Ishikawa (cell line): ENCODE results near the gene MAP1LC3B2.

Experiments
- CEBPB ChIP-seq: IDR thresholded peaks from 2 replicates; pipeline ENCODE4 v1.6.1; 2012
- CREB1 ChIP-seq: IDR thresholded peaks from 2 replicates; pipeline ENCODE4 v1.6.1; 2012; ENCODE audit warnings: low read depth
- EGR1 ChIP-seq: IDR thresholded peaks from 2 replicates; pipeline ENCODE4 v1.6.1; 2012
- EP300 ChIP-seq: IDR thresholded peaks from 2 replicates; pipeline ENCODE4 v1.6.1; 2012; ENCODE audit warnings: borderline replicate concordance
- FOXM1 ChIP-seq: IDR thresholded peaks from 2 replicates; pipeline ENCODE4 v1.6.1; 2012; ENCODE audit warnings: low read depth, borderline replicate concordance
- NFIC ChIP-seq: IDR thresholded peaks from 2 replicates; pipeline ENCODE4 v1.6.1; 2012
- RAD21 ChIP-seq: IDR thresholded peaks from 2 replicates; pipeline ENCODE4 v1.6.1; 2012; ENCODE audit warnings: low read depth
- TAF1 ChIP-seq: IDR thresholded peaks from 2 replicates; pipeline ENCODE4 v1.6.1; 2012; ENCODE audit warnings: low read depth, mild to moderate bottlenecking
- TEAD4 ChIP-seq: IDR thresholded peaks from 2 replicates; pipeline ENCODE4 v1.6.1; 2012
- YY1 ChIP-seq: IDR thresholded peaks from 2 replicates; pipeline ENCODE4 v1.6.1; 2012; ENCODE audit warnings: low read depth
- ZBTB7A ChIP-seq: IDR thresholded peaks from 2 replicates; pipeline ENCODE4 v1.6.1; 2012; ENCODE audit warnings: low read depth
- TF ChIP-seq, protein P1 (sequence below): IDR thresholded peaks from 2 replicates; pipeline ENCODE4 v1.6.1; 2012; ENCODE audit warnings: low read depth, mild to moderate bottlenecking
- TF ChIP-seq, protein P2 (sequence below): IDR thresholded peaks from 2 replicates; pipeline ENCODE4 v1.6.1; 2012
- TF ChIP-seq, protein P3 (sequence below): IDR thresholded peaks from 2 replicates; pipeline ENCODE4 v1.6.1; 2012

DNA sequence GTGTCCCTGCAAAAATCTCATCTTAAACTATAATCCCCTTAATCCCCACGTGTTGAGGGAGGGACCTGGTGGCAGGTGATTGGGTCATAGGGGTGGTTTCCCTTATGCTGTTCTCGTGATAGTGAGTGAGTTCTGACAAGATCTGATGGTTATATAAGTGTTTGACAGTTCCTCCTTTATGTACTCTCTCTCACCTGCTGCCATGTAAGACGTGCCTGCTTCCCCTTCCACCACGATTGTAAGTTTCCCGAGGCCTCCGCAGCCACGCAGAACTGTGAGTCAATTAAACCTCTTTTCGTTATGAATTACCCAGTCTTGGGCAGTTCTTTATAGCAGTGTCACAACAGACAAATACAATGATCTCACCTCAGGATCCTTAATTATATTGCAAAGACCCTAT lies 45.2 kb upstream of the MAP1LC3B2 start:
- TF ChIP-seq RAD21 (no peak), YY1 (no peak), EGR1 (no peak), TAF1 (no peak), EP300 (no peak), TEAD4 (no peak), CREB1 (no peak), NFIC (no peak), ZBTB7A (no peak), CEBPB (no peak), FOXM1 (no peak)
- TF ChIP-seq, protein P1, sequence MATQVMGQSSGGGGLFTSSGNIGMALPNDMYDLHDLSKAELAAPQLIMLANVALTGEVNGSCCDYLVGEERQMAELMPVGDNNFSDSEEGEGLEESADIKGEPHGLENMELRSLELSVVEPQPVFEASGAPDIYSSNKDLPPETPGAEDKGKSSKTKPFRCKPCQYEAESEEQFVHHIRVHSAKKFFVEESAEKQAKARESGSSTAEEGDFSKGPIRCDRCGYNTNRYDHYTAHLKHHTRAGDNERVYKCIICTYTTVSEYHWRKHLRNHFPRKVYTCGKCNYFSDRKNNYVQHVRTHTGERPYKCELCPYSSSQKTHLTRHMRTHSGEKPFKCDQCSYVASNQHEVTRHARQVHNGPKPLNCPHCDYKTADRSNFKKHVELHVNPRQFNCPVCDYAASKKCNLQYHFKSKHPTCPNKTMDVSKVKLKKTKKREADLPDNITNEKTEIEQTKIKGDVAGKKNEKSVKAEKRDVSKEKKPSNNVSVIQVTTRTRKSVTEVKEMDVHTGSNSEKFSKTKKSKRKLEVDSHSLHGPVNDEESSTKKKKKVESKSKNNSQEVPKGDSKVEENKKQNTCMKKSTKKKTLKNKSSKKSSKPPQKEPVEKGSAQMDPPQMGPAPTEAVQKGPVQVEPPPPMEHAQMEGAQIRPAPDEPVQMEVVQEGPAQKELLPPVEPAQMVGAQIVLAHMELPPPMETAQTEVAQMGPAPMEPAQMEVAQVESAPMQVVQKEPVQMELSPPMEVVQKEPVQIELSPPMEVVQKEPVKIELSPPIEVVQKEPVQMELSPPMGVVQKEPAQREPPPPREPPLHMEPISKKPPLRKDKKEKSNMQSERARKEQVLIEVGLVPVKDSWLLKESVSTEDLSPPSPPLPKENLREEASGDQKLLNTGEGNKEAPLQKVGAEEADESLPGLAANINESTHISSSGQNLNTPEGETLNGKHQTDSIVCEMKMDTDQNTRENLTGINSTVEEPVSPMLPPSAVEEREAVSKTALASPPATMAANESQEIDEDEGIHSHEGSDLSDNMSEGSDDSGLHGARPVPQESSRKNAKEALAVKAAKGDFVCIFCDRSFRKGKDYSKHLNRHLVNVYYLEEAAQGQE: no peak
- TF ChIP-seq, protein P2, sequence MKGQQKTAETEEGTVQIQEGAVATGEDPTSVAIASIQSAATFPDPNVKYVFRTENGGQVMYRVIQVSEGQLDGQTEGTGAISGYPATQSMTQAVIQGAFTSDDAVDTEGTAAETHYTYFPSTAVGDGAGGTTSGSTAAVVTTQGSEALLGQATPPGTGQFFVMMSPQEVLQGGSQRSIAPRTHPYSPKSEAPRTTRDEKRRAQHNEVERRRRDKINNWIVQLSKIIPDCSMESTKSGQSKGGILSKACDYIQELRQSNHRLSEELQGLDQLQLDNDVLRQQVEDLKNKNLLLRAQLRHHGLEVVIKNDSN: no peak
- TF ChIP-seq, protein P3, sequence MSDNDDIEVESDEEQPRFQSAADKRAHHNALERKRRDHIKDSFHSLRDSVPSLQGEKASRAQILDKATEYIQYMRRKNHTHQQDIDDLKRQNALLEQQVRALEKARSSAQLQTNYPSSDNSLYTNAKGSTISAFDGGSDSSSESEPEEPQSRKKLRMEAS: no peak
